ENCODE measurements around the gene KRT7. TPM values are rescaled to one million over a fixed set of nuclear protein-coding genes. Genes with fewer than 3 reads are reported as not detected.
A peak's percentile ranks its signal among the peaks of the same experiment; 100 is the strongest.
"Not testable (repeated sequence)": the region's sequence is repeated elsewhere in the genome, so short reads cannot be mapped to it uniquely, and the experiment has no call there.

KRT7 gene
- total RNA-seq, 4 donors from 2014 or later = 95.8 to 176 (median 123) TPM

- Histone ChIP-seq H3K4me3 (no peak overlapping the region), H3K36me3 (no peaks in the 10 kb centered on the region), H3K27me3 (no peaks in the 10 kb centered on the region), H3K27ac (no peak overlapping the region), H3K9me3 (no peaks in the 10 kb centered on the region), H3K4me1 (peaks cover 24% of the 10 kb centered on the region)
- no peak for DNase-seq (ENCODE audit: low spot score in 2 of 2)
- TF ChIP-seq POLR2AphosphoS5 (IDR thresholded peaks at IDR 0.05) = no peak
- 50% methylated on average over 2 of the region's 2 CpGs for WGBS
Measured at GRCh38 chr12:52239767-52240166, 6.7 kb downstream of the KRT7 start.

- H3K9me3 ChIP-seq, H3K27ac ChIP-seq, H3K4me3 ChIP-seq, H3K27me3 ChIP-seq, H3K36me3 ChIP-seq: not testable (repeated sequence)
- WGBS = 79% methylated on average over 6 of the region's 6 CpGs
- H3K4me1 ChIP-seq = peaks cover 24% of the 10 kb centered on the region
- peak in 1 of 2 donors; percentile 10 for DNase-seq (ENCODE audit: low spot score in 2 of 2)
Measured at GRCh38 chr12:52240247-52240646, 7.2 kb downstream of the KRT7 start.

- Histone ChIP-seq H3K4me1 (peaks cover 26% of the 10 kb centered on the region), H3K27ac (no peak overlapping the region), H3K4me3 (no peak overlapping the region), H3K36me3 (no peaks in the 10 kb centered on the region), H3K27me3 (no peaks in the 10 kb centered on the region), H3K9me3 (no peaks in the 10 kb centered on the region)
- 88% methylated on average over 2 of the region's 11 CpGs for WGBS
- TF ChIP-seq EP300 (IDR thresholded peaks at IDR 0.05) (no peak), CTCF (IDR thresholded peaks at IDR 0.05) (no peak), POLR2A (IDR thresholded peaks at IDR 0.05) (no peak)
- DNase-seq (ENCODE audit: low spot score in 2 of 2) = peak in 1 of 2 donors; percentile 56
Measured at GRCh38 chr12:52241205-52241842, 8.3 kb downstream of the KRT7 start.

- peak in 1 of 2 donors; percentile 55 for DNase-seq (ENCODE audit: low spot score in 2 of 2)
- H3K4me1 ChIP-seq = peaks cover 32% of the 10 kb centered on the region
- TF ChIP-seq POLR2AphosphoS5 (IDR thresholded peaks at IDR 0.05) = no peak
- no peak overlapping the region for H3K4me3 ChIP-seq
- H3K27me3 ChIP-seq = no peaks in the 10 kb centered on the region
- 97% methylated on average over 7 of the region's 11 CpGs for WGBS
- no peaks in the 10 kb centered on the region for H3K9me3 ChIP-seq
- no peaks in the 10 kb centered on the region for H3K36me3 ChIP-seq
- no peak overlapping the region for H3K27ac ChIP-seq
Measured at GRCh38 chr12:52242442-52243258, 9.6 kb downstream of the KRT7 start.

DNA sequence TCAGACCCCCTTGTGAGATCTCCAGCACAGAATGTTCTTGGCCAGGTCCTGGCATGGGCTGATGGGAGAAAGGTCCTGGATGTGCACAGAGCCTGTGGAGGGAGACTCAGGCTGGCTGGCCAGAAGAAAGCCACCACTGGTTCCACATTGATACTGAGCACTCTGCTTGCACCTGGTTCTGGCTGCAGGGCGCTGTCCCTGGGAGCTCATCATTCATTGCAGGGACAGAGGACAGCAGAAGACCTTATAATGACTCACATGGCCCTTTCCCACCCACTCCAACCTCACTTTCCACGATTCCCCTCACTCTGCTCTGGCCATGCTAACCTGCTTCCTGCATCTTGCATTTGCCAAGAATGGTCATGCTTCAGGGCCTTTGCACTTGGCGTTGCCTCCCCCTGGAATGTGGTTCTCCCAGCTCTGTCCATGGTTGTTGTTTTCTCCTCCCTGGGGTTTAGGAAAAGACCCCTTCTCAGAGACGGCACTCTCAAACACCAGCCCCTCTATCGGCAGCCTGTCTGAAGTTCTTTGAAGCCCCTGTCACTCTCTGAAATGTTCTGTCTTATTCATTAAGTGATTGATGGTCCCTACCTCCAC, 10.3 kb downstream of the KRT7 start:
- no peak for TF ChIP-seq POLR2A (IDR thresholded peaks at IDR 0.05)
- no peak for TF ChIP-seq POLR2AphosphoS5 (IDR thresholded peaks at IDR 0.05)
- TF ChIP-seq EP300 (IDR thresholded peaks at IDR 0.05) = no peak
- no peak for TF ChIP-seq CTCF (IDR thresholded peaks at IDR 0.05)
- Histone ChIP-seq H3K4me3 (no peak overlapping the region), H3K27me3 (no peaks in the 10 kb centered on the region), H3K36me3 (no peaks in the 10 kb centered on the region), H3K27ac (peak overlapping the region; percentile 56), H3K4me1 (peaks cover 32% of the 10 kb centered on the region), H3K9me3 (no peaks in the 10 kb centered on the region)
- 50% methylated on average over 5 of the region's 5 CpGs for WGBS
- no peak for DNase-seq (ENCODE audit: low spot score in 2 of 2)

DNA sequence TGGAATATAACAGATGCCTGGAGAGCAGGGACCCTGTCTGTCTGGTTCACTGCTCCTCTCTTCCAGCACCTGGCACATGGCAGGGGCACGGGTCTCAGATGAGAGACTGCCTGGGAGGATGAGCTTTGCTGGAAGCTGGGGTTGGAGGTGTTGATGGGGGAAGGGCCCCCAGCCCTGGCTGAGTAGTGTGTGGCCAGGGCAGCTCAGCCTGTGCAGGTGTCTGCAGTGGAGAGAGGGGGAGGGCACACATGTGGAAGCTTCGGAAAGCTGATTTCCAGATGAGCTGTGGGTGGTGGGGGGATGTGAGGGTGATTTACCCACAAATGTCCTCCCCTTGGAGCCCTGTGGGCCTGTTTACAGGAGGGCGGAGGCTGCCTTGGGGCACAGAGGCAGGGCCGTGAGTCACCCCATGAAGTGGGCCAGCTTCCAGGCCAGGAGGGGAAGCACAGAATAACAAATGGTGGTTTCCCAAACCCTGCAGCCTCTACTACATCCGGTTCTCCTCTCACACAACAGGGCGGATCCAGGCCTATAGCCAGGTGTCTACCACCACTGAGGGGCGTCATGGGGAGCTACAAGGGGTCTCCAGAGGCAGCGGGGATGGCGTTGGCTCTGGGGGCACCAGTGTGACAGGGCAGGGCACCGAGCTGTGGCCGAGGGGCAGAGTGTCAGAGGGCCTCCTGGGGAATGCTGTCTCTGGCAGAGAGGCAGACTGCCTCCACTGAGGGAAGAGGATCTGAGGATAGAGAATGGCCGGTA, 11.0 kb downstream of the KRT7 start:
- H3K27ac ChIP-seq = peak overlapping the region; percentile 56
- H3K9me3 ChIP-seq = no peaks in the 10 kb centered on the region
- H3K4me3 ChIP-seq = no peak overlapping the region
- 21% methylated on average over 9 of the region's 12 CpGs for WGBS
- peaks cover 32% of the 10 kb centered on the region for H3K4me1 ChIP-seq
- H3K27me3 ChIP-seq = peaks cover 3% of the 10 kb centered on the region
- H3K36me3 ChIP-seq = no peaks in the 10 kb centered on the region
- DNase-seq (ENCODE audit: low spot score in 2 of 2) = peak; percentile 91 to 92
- no peak for TF ChIP-seq POLR2AphosphoS5 (IDR thresholded peaks at IDR 0.05)
- no peak for TF ChIP-seq POLR2A (IDR thresholded peaks at IDR 0.05)
- TF ChIP-seq EP300 (IDR thresholded peaks at IDR 0.05) = no peak
- TF ChIP-seq CTCF (IDR thresholded peaks at IDR 0.05) = no peak

All from suprapubic skin (tissue), 4 donors.